ENCODE results near the gene SPECC1L.

Gene SPECC1L

GRCh38 chr22:24330636-24331035, 60.0 kb downstream of the SPECC1L start:
- no peak for TF ChIP-seq FOXP2 (optimal IDR thresholded peaks at IDR 0.05; ENCODE audit: control extremely low read depth, extremely low read length, insufficient read depth)
- no peak for TF ChIP-seq EZH2 (IDR thresholded peaks at IDR 0.05)
- H3K27ac ChIP-seq, result no peak overlapping the region
- no peaks in the 10 kb centered on the region for H3K9me3 ChIP-seq (ENCODE audit: low read depth, low read length)
- DNase-seq (ENCODE audit: low read depth, low spot score), result no peak
- H3K4me3 ChIP-seq, result no peak overlapping the region
- H3K36me3 ChIP-seq (ENCODE audit: insufficient read depth, low read length), result peaks cover 55% of the 10 kb centered on the region
- no peak overlapping the region for H3K9ac ChIP-seq (ENCODE audit: insufficient read length)

- Histone ChIP-seq H3K36me3 (ENCODE audit: insufficient read depth, low read length) (peaks cover 51% of the 10 kb centered on the region), H3K9me3 (ENCODE audit: low read depth, low read length) (no peaks in the 10 kb centered on the region), H3K27ac (no peak overlapping the region), H3K4me3 (no peak overlapping the region), H3K9ac (ENCODE audit: insufficient read length) (no peak overlapping the region)
- TF ChIP-seq EZH2 (IDR thresholded peaks at IDR 0.05), result no peak
- TF ChIP-seq POLR2AphosphoS5 (IDR thresholded peaks at IDR 0.05; ENCODE audit: borderline replicate concordance, low read depth, low read length), result no peak
- TF ChIP-seq FOXP2 (optimal IDR thresholded peaks at IDR 0.05; ENCODE audit: control extremely low read depth, extremely low read length, insufficient read depth), result no peak
- DNase-seq (ENCODE audit: low read depth, low spot score), result no peak
Observed at GRCh38 chr22:24331468-24332440, 61.1 kb downstream of the SPECC1L start.

- no peak for TF ChIP-seq FOXP2 (optimal IDR thresholded peaks at IDR 0.05; ENCODE audit: control extremely low read depth, extremely low read length, insufficient read depth)
- no peak for TF ChIP-seq POLR2AphosphoS5 (IDR thresholded peaks at IDR 0.05; ENCODE audit: borderline replicate concordance, low read depth, low read length)
- TF ChIP-seq EZH2 (IDR thresholded peaks at IDR 0.05), result no peak
- H3K27ac ChIP-seq, result no peak overlapping the region
Observed at GRCh38 chr22:24333301-24333700, 62.7 kb downstream of the SPECC1L start.

GRCh38 chr22:24335496-24335895, 64.9 kb downstream of the SPECC1L start:
- no peak overlapping the region for H3K9ac ChIP-seq (ENCODE audit: insufficient read length)
- no peaks in the 10 kb centered on the region for H3K9me3 ChIP-seq (ENCODE audit: low read depth, low read length)
- no peak for DNase-seq (ENCODE audit: low read depth, low spot score)
- H3K36me3 ChIP-seq (ENCODE audit: insufficient read depth, low read length), result peaks cover 64% of the 10 kb centered on the region
- H3K27ac ChIP-seq, result no peak overlapping the region
- TF ChIP-seq FOXP2 (optimal IDR thresholded peaks at IDR 0.05; ENCODE audit: control extremely low read depth, extremely low read length, insufficient read depth) (no peak), POLR2AphosphoS5 (IDR thresholded peaks at IDR 0.05; ENCODE audit: borderline replicate concordance, low read depth, low read length) (no peak), EZH2 (IDR thresholded peaks at IDR 0.05) (no peak)
- no peak overlapping the region for H3K4me3 ChIP-seq

More at GRCh38 chr22:24333301-24333700, 62.7 kb downstream of the SPECC1L start:
- no peak overlapping the region for H3K4me3 ChIP-seq
- DNase-seq (ENCODE audit: low read depth, low spot score), result no peak
- peaks cover 67% of the 10 kb centered on the region for H3K36me3 ChIP-seq (ENCODE audit: insufficient read depth, low read length)
- no peak overlapping the region for H3K9ac ChIP-seq (ENCODE audit: insufficient read length)
- H3K9me3 ChIP-seq (ENCODE audit: low read depth, low read length), result no peaks in the 10 kb centered on the region

- H3K9me3 ChIP-seq (ENCODE audit: low read depth, low read length), result no peaks in the 10 kb centered on the region
- H3K4me3 ChIP-seq, result no peak overlapping the region
- no peak for DNase-seq (ENCODE audit: low read depth, low spot score)
- H3K36me3 ChIP-seq (ENCODE audit: insufficient read depth, low read length), result peaks cover 70% of the 10 kb centered on the region
- H3K9ac ChIP-seq (ENCODE audit: insufficient read length), result no peak overlapping the region
- no peak for TF ChIP-seq EZH2 (IDR thresholded peaks at IDR 0.05)
- no peak for TF ChIP-seq POLR2AphosphoS5 (IDR thresholded peaks at IDR 0.05; ENCODE audit: borderline replicate concordance, low read depth, low read length)
- TF ChIP-seq FOXP2 (optimal IDR thresholded peaks at IDR 0.05; ENCODE audit: control extremely low read depth, extremely low read length, insufficient read depth), result no peak
- no peak overlapping the region for H3K27ac ChIP-seq
Observed at GRCh38 chr22:24337894-24338645, 67.4 kb downstream of the SPECC1L start.

- H3K27ac ChIP-seq, result no peak overlapping the region
- no peak overlapping the region for H3K9ac ChIP-seq (ENCODE audit: insufficient read length)
- TF ChIP-seq EZH2 (IDR thresholded peaks at IDR 0.05), result no peak
- no peak for TF ChIP-seq FOXP2 (optimal IDR thresholded peaks at IDR 0.05; ENCODE audit: control extremely low read depth, extremely low read length, insufficient read depth)
- TF ChIP-seq POLR2AphosphoS5 (IDR thresholded peaks at IDR 0.05; ENCODE audit: borderline replicate concordance, low read depth, low read length), result no peak
Observed at GRCh38 chr22:24338726-24339451, 68.3 kb downstream of the SPECC1L start.

GRCh38 chr22:24339452-24339747, 68.8 kb downstream of the SPECC1L start:
- Histone ChIP-seq H3K27ac (no peak overlapping the region), H3K9me3 (ENCODE audit: low read depth, low read length) (no peaks in the 10 kb centered on the region), H3K36me3 (ENCODE audit: insufficient read depth, low read length) (peaks cover 80% of the 10 kb centered on the region), H3K9ac (ENCODE audit: insufficient read length) (no peak overlapping the region), H3K4me3 (no peak overlapping the region)
- TF ChIP-seq POLR2AphosphoS5 (IDR thresholded peaks at IDR 0.05; ENCODE audit: borderline replicate concordance, low read depth, low read length), result no peak
- DNase-seq (ENCODE audit: low read depth, low spot score), result no peak

More at GRCh38 chr22:24338726-24339451, 68.3 kb downstream of the SPECC1L start:
- no peak for DNase-seq (ENCODE audit: low read depth, low spot score)
- H3K9me3 ChIP-seq (ENCODE audit: low read depth, low read length), result no peaks in the 10 kb centered on the region
- no peak overlapping the region for H3K4me3 ChIP-seq
- peaks cover 78% of the 10 kb centered on the region for H3K36me3 ChIP-seq (ENCODE audit: insufficient read depth, low read length)

- no peaks in the 10 kb centered on the region for H3K9me3 ChIP-seq (ENCODE audit: low read depth, low read length)
- no peak overlapping the region for H3K9ac ChIP-seq (ENCODE audit: insufficient read length)
- no peak for DNase-seq (ENCODE audit: low read depth, low spot score)
- no peak overlapping the region for H3K27ac ChIP-seq
- H3K36me3 ChIP-seq (ENCODE audit: insufficient read depth, low read length), result peaks cover 80% of the 10 kb centered on the region
- TF ChIP-seq FOXP2 (optimal IDR thresholded peaks at IDR 0.05; ENCODE audit: control extremely low read depth, extremely low read length, insufficient read depth), result no peak
- no peak overlapping the region for H3K4me3 ChIP-seq
Observed at GRCh38 chr22:24341627-24342026, 71.0 kb downstream of the SPECC1L start.
